GM06990 (cell line): ENCODE data around the gene CSF1R.

ENCODE experiments used
- DNase-seq: peaks from one replicate; pipeline ENCODE4 v3.0.0-alpha.2; 2011; ENCODE audit not compliant: insufficient read length; ENCODE audit errors: extremely low read depth
- H3K27me3 ChIP-seq: replicated peaks from 2 replicates; pipeline ENCODE4 v1.6.0; 2011; ENCODE audit warnings: low read length; ENCODE audit not compliant: control insufficient read depth, insufficient read depth
- H3K36me3 ChIP-seq: 2 replicates; pipeline ENCODE4 v1.5.1; 2011; ENCODE audit warnings: low read length; ENCODE audit not compliant: control insufficient read depth, insufficient read depth
- H3K4me3 ChIP-seq: replicated peaks from 2 replicates; pipeline ENCODE4 v1.5.1; 2011; ENCODE audit warnings: low read depth, mild to moderate bottlenecking, control low read depth, low read length
- TF ChIP-seq, protein P1 (sequence below): IDR thresholded peaks from 2 replicates; pipeline ENCODE4 v1.5.1; 2011; ENCODE audit warnings: low read length, control low read depth, mild to moderate bottlenecking, inconsistent platforms; ENCODE audit not compliant: insufficient read depth, poor library complexity, severe bottlenecking

Gene CSF1R

DNA sequence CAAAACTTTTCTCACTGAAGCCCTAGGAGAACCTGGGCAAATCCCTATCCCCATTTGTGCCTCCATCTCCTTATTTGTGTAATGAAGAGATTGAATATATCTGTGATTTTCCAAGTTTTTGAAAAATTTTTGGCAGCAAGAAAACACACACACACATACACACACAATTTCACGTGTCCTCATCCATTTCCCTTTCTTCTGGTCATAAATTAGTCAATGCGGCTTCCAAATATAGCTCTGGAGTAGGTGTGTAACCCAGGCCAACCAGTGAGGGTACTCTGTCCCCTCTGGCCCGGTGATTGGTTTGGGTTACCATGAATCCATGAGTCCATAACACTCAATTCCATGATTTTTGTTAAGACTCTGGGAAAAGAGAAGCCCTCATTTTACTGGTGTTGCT lies 12.7 kb downstream of the CSF1R start:
- no peaks in the 10 kb centered on the region; the same call in 1 of the 2 replicates for H3K27me3 ChIP-seq
- H3K4me3 ChIP-seq = no peak overlapping the region
- no peak for DNase-seq
- TF ChIP-seq, protein P1, sequence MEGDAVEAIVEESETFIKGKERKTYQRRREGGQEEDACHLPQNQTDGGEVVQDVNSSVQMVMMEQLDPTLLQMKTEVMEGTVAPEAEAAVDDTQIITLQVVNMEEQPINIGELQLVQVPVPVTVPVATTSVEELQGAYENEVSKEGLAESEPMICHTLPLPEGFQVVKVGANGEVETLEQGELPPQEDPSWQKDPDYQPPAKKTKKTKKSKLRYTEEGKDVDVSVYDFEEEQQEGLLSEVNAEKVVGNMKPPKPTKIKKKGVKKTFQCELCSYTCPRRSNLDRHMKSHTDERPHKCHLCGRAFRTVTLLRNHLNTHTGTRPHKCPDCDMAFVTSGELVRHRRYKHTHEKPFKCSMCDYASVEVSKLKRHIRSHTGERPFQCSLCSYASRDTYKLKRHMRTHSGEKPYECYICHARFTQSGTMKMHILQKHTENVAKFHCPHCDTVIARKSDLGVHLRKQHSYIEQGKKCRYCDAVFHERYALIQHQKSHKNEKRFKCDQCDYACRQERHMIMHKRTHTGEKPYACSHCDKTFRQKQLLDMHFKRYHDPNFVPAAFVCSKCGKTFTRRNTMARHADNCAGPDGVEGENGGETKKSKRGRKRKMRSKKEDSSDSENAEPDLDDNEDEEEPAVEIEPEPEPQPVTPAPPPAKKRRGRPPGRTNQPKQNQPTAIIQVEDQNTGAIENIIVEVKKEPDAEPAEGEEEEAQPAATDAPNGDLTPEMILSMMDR = no peak
- H3K36me3 ChIP-seq = no peaks in the 10 kb centered on the region

DNA sequence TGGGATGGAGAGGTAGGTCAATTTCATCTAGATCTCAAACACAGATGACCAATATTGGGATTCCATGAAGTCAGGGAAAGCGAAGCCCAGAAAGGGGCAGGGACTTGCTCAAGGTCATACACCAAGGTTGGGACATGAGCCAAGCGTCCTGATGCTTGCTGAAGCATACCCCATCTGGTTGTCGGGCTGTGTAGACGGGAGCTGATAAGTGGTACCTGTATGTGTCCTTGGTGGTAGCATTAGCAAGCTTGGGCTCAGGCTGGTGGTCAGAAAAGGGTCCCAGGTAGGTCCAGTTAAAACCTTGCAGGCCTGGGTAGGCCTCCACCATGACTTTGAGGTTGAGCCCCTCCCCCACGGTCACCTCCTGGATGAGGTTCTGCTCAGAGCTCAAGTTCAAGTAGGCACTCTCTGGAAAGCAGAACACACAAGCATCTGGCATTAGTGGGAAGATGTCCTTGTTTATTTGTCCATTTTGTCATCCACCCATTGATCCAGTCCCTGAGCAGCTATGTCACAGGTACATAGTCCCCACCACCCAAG lies 13.2 kb downstream of the CSF1R start:
- H3K27me3 ChIP-seq = no peaks in the 10 kb centered on the region; the same call in 1 of the 2 replicates
- H3K36me3 ChIP-seq = no peaks in the 10 kb centered on the region
- H3K4me3 ChIP-seq = no peak overlapping the region
- no peak for DNase-seq
- TF ChIP-seq, protein P1 = no peak

DNA sequence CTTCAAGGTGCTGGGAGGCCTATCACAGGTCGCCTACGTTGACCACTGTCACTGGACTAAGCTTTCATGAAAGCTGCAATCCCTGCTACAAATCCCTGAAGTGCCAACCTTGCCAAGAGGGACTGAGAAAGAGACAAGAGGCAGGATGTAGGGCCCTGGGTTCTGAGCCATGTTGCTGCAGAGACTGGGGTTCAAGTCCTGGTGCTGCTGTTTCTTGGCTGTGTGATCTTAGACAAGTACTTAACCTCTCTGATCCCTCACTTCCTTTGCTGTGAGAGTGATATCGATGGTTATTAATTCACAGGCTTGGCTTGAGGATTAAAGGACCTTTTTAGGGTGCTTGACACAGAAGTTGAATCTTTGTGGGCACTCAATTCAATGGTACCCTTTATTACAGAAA lies 15.5 kb downstream of the CSF1R start:
- TF ChIP-seq, protein P1 = no peak
- no peak for DNase-seq
- H3K27me3 ChIP-seq = no peaks in the 10 kb centered on the region; the same call in none of the 2 replicates
- H3K4me3 ChIP-seq = no peak overlapping the region
- H3K36me3 ChIP-seq = no peaks in the 10 kb centered on the region

DNA sequence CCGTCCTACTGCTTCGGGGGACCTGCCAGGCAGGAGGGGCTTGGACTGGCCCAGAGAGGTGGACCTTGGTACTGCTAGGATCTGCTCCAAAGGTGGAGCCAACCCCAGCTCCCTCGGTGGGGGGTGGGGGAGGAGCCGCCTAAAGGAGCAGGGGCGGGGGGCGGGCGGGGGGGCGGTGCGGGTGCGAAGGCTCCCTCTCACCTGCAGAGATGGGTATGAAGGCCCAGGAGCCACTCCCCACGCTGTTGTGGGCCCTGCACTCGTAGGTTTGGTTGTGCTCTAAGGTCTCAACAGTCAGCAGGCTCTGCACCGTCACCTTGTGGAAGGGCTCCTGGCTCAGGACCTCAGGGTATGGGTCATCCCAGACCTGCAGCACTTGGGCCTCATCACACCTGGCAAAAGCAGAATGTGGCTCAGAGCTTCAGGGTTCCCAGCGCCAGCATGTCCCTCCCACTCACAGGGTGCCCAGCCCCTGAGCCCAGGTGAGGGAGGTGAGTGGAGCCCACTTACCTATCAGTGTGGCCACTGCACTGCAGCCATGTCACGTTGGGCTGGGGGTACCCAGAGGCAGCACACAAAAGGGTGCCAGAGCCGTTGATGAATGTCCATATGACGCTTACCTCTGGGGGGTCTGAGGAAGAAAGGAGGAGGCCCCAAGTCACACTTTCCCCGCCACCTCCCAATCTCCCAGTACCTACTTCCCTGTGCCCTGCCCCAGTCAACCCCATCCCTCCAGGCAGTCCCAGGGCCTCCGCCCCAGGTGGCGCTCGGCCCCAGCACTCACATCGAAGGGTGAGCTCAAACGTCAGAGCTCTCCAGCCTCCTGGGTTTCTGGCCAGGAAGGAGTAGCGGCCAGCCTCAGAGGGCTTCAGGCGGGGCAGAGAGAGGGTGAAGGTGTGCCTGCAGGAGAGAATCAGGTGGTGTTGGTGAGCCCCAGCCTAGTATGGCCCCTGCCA lies 16.4 kb downstream of the CSF1R start:
- TF ChIP-seq, protein P1 = no peak
- no peaks in the 10 kb centered on the region for H3K36me3 ChIP-seq
- H3K4me3 ChIP-seq = no peak overlapping the region
- no peak for DNase-seq
- H3K27me3 ChIP-seq = no peaks in the 10 kb centered on the region; the same call in none of the 2 replicates

DNA sequence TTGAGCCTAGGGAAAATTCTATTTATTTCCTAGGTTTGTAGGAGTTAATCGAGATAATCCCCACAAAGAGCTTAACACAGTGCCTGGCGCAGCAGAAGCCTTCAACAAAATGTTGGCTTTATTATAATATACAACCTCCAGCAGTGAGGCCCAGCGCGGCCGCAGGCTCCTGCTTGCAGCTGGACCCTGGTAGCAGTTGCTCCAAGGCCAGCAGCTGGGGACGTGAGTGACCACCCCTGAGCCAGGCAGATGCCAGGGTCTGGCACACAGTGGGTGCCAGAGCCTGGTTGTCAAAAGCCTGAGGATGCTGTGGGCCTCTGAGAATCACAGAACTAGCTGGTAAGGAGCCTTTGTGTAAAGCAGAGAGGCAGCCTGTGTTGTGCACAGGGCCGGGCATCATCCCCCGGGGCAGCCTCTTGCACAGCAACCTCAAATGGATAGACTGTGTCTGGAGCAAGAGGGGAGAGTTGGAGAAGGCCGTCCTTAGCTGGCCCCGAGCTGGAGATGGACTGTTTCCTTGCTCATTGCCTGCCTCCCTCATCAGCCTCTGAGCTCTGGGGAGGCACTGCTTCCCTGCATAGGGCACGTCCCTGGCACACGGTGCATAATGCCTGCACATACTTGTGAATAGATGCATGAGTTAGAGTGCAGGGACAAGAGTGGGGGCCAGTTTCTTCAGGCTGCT lies 17.3 kb downstream of the CSF1R start:
- Histone ChIP-seq H3K36me3 (no peaks in the 10 kb centered on the region), H3K27me3 (no peaks in the 10 kb centered on the region; the same call in none of the 2 replicates), H3K4me3 (no peak overlapping the region)
- DNase-seq = no peak
- TF ChIP-seq, protein P1 = no peak
